ENCODE results near the gene AZI2.

Gene AZI2

GRCh38 chr3:28300345-28300962 lies 48.2 kb downstream of the AZI2 start:
- DNase-seq: no peak

- DNase-seq: no peak
These were observed 48.9 kb downstream of the AZI2 start for GRCh38 chr3:28299705-28300104.

GRCh38 chr3:28295898-28296490 lies 52.6 kb downstream of the AZI2 start:
- DNase-seq: no peak

GRCh38 chr3:28294667-28295413 lies 53.8 kb downstream of the AZI2 start:
- no peak for DNase-seq

DNA sequence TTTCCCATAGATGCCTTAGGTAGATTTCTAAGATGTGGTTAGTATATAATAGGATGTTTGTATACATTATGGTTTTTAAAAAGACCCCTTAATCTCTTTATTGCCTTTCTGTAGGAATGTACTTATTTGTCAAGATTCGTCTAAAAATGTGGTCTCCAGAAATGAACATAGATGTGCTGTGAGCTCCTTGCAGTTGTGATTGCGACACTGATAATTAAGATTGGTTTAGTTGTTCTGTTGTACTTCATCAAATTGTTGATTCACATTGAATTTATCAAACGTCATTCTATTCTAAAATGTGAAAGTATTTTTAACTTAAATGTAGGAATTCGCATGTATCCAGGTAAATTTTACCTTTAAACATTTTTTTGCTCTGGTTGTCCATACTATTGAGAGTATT lies 56.0 kb downstream of the AZI2 start:
- no peak for DNase-seq

- DNase-seq: no peak
These were observed 57.0 kb downstream of the AZI2 start for GRCh38 chr3:28291577-28291976.

- no peak for DNase-seq
These were observed 57.7 kb downstream of the AZI2 start for GRCh38 chr3:28290863-28291300.

DNA sequence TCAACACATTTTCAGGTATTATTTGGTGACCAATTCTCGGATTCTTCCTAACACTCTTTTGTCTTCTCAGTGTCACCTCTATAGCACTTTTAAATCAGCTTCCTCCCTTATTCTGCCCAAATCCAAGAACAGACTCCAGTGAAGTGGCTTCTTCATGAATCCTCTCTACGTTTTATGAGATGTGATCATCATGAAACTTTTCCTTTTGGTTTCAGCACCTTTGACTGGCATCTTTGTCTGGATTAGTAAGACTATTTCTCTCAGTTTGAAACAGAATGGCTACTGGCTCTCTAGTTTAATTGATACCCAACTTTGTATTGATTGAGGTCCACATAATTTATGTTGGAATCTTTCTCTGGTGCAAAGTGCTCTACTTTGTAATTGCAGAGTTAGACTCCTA lies 61.6 kb downstream of the AZI2 start:
- no peak for DNase-seq

- no peak for DNase-seq
These were observed 62.0 kb downstream of the AZI2 start for GRCh38 chr3:28286595-28286994.

DNA sequence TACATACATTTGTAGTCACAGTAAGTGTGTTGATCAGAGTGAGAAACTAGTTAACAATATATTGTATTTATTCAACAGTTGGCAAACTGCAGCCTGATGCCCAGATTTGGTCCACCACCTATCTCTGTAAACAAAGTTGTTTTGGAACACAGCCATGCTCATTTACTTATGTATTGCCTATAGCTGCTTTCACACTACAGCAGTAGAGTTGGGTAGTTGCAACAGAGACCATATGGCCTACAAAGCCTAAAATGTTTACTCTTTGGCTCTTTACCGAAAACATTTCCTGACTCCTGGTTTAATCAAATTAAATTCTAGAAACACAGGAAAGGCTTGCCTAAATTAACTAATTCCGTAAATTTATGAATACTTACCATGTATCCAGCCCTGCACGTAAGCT lies 67.8 kb downstream of the AZI2 start:
- no peak for DNase-seq

DNA sequence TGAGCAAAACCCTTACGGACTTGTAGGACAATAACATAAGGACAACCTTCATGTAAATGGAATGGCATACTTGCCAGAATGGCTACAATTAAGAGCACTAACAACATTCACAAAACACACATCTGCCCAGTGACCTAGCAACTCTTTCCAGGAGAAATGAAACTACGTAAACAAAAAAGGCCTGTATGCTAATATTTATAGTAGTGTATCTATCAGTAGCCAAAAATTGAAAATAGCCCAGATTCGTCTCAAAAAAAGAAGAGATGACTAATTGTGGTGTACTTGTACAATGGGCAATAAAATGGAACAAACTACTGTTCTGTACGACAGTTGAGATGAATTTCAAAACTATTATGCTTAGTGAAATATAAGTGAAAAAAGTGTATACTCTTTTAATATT lies 68.9 kb downstream of the AZI2 start:
- no peak for DNase-seq

DNA sequence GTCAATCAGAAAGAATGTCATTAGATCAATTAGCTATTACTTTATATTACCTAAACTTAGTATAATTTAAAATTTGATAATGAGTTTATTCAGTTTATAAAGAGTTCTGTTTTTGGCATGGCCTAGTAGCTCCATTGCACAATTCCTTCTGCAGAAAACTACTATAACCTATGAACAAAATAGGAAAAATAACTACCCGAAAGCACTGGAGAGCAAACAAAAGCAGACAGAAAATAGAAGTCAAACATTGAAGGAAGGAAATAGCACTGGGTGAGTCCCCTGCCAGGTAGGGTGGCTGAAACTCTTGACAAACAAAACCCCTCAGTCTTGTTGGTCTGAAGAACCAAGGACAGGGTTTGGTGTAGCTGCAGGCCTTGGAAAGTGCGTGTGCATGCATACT lies 69.7 kb downstream of the AZI2 start:
- no peak for DNase-seq

DNA sequence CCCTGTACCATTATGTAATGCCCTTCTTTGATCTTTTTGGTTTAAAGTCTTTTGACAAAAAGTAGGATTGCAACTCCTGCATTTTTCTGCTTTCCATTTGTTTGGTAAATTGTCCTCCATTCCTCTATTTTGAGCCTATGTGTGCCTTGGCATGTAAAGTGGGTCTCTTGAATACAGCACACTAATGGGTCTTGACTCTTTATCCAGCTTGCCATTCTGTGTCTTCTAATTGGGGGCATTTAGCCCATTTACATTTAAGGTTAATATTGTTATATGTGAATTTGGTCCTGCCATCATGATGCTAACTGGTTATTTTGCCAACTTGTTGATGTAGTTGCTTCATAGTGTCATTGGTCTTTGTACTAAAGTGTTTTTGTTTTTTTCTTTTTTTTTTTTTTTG lies 74.8 kb downstream of the AZI2 start:
- DNase-seq: no peak

Measured in right hindlimb (tissue), 1 donor.